Cerebellar nuclear complex (tissue), 1 donor: ENCODE data around the gene TFPI2.
"Not testable (repeated sequence)": the region's sequence is repeated elsewhere in the genome, so short reads cannot be mapped to it uniquely, and the experiment has no call there.

ENCODE experiments used
- DNase-seq, 2 experiments: peaks; one replicate each; lab custom pipeline; 2025; lab: John Stamatoyannopoulos, UW

TFPI2 gene

DNA sequence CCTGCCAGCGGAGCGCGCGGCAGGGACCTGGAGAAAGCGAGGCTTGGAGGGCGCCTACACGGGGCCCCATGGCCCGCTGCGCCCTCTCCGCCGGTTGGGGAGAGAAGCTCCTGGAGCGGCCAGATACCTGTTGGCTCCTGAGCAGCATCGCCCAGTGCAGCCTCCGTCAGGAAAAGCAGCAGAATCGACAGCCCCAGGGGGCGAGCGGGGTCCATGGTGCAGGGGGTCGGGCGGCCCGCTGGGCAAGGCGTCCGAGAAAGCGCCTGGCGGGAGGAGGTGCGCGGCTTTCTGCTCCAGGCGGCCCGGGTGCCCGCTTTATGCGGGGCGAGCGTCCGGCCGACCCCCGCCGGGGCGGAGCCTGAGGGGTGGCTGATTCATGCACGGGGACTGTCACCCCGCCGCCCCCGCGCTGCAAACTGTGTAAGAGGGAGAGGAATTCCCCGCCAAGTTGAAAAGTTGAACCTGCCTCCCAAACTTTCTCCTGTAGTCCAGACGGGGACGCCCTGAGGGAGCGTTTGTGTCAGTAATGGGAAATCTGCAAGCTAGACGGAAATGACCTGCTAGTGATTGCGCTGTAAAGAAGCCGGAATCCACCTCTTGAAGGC lies at the start of gene TFPI2:
TFPI2 (minus strand) TSS at position 290 of the 605 bp plus-strand sequence; CDS start at position 215, 75 bp downstream.
- DNase-seq: no peak

- no peak for DNase-seq
Observed at GRCh38 chr7:93938293-93938692, 47.7 kb upstream of the TFPI2 start.

DNA sequence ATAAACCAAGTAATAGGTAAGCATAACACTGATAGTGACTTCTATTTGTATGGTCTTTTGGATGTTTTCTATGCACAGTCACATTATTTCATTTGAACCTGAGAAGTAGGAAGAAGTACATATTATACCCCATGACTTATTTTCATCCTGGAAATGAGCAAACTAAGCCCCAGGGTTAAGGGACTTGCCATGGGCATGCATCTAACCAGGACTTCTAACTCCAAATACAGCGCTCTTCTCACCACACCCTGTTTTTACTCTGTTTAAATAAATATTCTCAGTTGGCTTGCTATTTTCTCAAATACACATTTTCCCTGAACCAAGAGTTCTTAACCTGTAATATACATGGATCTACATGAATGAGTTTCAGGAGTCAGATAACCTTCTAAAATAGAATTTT lies 47.3 kb upstream of the TFPI2 start:
- no peak for DNase-seq

DNA sequence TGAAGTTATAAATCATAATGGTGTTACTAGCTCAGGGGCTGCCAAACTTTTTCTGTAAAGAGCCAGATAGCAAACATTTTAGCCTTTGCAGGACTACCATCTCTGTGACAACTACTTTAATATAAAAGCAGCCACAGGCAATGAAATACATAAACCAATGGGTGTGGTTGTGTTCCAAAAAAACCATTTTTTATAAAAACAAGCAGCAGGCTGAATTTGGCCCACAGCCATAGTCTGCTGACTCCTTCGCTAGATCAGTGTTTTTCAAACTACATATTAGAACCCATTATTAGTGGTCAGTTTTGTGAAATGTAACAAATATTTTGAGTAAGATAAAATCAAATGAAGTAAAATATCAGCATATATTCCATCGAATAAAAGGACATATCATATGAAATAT lies 44.5 kb upstream of the TFPI2 start:
- DNase-seq: no peak

DNA sequence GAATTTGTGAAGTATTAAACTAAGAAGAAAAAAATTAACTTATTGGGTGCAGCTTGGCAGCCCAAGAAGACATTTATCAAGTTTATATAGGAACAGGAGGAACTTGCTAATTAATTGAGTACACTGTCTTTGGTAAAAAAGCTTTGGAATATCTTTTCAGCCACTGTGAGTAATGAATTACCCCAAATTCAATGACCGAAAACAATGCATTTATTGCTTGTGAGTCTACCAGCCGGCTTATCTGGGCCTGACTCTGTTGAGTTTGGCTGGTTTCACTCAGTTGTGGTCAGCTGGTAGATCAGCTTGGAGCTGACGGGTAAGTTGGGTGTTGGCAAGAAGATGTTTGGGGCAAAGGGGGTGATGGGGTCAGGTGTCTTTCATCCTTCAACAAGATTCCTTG lies 42.6 kb upstream of the TFPI2 start:
- DNase-seq: no peak

- DNase-seq: no peak
Observed at GRCh38 chr7:93931655-93932054, 41.1 kb upstream of the TFPI2 start.

GRCh38 chr7:93927585-93927984 lies 37.0 kb upstream of the TFPI2 start:
- DNase-seq: no peak

DNA sequence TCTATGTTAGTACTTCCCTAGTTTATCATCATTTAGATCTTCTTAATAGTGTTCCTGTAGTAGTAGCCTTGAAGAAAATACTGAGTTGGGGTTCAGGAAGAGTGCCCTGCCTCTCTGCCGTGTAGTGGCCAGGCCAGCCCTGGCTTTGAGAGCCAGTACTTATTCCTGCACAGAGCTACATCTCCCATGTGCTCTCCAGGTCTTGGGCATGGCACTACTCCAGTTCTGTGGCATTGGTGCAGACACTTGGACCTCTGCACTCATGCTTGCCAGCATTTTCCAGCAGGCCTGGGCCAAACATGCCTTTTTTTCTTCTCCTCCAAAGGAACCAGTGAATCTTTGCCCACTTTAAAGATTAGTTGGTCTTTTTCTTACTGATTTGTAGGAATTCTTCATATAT lies 36.2 kb upstream of the TFPI2 start:
- DNase-seq: no peak

GRCh38 chr7:93923942-93924341 lies 33.4 kb upstream of the TFPI2 start:
- DNase-seq: no peak

- no peak for DNase-seq
Observed at GRCh38 chr7:93923296-93923695, 32.7 kb upstream of the TFPI2 start.

DNA sequence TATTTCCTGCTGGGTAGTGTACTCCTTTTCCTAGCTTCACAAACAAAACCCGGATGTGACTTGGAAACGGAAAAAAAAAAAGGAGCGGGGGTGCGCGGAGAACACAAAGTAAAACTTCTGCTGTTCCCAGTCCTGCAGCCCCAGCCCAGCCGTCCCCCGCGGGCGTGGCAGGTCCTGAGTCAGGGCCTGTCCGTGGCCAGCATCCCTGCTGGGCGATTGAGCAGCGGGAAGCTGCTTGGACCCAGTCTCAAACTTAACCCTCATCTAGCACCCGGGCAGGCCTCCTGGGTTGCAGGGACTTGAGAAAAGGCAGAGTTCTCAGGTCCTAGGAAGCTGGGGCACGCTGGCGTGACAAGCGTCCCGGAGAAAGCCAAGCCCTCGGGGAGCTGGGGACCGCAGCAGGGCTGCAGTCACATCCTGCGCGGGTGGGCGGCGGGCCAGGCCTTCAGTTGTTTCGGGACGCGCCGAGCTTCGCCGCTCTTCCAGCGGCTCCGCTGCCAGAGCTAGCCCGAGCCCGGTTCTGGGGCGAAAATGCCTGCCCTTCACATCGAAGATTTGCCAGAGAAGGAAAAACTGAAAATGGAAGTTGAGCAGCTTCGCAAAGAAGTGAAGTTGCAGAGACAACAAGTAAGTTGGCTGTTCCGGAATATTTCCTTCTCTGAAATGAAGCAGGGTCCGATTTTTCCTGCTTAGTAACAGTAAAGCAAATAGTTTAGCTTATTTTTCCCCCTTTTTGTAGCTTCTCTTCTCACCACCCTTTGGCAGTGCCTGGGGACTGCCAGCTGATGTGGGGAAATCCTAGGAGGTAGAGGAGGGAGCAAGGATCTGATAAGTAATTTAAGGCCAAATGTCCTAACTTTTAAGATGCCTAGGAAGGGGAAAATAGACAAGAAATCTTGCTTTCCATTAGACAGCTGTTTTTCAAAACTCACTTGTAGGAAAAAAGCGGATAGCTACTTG lies 31.3 kb upstream of the TFPI2 start, which contains the start of gene GNG11:
GNG11 (plus strand) TSS at position 129 of the 960 bp plus-strand sequence; CDS start at position 532, 403 bp downstream.
- DNase-seq: no peak

GRCh38 chr7:93921186-93921585 lies 30.6 kb upstream of the TFPI2 start:
- no peak for DNase-seq

GRCh38 chr7:93920496-93921182 lies 30.1 kb upstream of the TFPI2 start:
- no peak for DNase-seq

- not testable (repeated sequence) for DNase-seq
Observed at GRCh38 chr7:93916315-93916714, 25.8 kb upstream of the TFPI2 start.

- DNase-seq: not testable (repeated sequence)
Observed at GRCh38 chr7:93915888-93916287, 25.3 kb upstream of the TFPI2 start.

GRCh38 chr7:93915206-93915842 lies 24.8 kb upstream of the TFPI2 start:
- DNase-seq: not testable (repeated sequence)

DNA sequence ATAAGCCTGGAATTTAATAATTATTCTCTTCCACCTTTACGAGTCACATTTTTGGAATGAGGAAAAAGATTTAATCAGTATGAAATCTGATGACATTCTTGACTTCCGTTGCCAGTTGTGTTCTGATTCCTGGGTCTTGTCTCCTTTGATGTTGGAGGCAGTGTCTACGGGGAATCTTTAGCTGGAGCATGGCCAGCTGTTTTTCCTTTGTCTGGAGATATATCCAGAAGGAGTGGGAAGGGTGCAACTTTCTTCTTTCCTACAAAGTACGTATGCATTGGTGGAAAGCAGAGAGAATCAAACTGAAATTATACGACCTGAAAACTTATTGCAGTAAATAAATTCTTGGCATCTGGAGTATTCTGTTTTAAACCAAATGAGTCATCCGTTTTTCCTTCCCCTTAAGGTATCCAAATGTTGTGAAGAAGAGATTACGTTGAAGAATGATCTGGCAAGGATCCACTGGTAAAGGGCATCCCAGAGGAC lies 24.1 kb upstream of the TFPI2 start:
- DNase-seq: no peak

GRCh38 chr7:93913197-93913596 lies 22.6 kb upstream of the TFPI2 start:
- DNase-seq: no peak

DNA sequence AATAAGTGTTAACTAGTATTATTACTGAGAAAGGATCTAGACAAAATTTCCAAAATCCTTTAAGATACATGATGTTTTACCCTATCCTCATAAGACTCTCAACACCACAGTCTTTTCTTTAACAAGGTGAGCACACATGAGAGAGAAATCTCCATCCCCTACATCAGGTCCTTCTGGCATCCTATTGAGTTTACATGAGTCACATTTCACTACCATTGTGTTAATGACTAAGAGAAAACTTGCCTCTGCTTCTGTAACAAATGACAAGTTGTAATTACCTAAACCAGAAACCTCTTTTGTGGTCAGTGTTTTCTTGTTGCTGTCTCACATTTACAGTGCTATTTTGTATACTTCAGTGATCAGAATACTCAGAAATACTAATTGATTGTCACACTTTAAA lies 21.1 kb upstream of the TFPI2 start:
- DNase-seq: not testable (repeated sequence)

DNA sequence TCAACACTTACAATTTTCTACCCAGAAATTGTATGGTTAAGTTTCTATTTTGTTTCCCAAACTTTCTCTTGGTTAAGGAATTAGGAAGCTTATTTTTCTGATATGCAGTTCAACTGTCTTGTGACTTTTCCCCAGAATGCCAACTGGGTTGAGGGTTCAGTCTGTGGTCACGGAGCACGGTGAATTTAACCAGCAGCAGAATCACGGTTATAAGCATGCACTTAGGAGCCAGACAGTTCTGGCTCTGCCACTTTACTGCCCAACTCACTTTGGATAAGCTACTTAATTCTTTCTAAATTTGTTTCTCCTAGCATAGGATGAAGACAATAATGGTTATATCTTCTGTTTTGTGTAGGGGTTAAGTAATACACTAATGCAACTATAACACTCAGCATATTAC lies 20.7 kb upstream of the TFPI2 start:
- not testable (repeated sequence) for DNase-seq

DNA sequence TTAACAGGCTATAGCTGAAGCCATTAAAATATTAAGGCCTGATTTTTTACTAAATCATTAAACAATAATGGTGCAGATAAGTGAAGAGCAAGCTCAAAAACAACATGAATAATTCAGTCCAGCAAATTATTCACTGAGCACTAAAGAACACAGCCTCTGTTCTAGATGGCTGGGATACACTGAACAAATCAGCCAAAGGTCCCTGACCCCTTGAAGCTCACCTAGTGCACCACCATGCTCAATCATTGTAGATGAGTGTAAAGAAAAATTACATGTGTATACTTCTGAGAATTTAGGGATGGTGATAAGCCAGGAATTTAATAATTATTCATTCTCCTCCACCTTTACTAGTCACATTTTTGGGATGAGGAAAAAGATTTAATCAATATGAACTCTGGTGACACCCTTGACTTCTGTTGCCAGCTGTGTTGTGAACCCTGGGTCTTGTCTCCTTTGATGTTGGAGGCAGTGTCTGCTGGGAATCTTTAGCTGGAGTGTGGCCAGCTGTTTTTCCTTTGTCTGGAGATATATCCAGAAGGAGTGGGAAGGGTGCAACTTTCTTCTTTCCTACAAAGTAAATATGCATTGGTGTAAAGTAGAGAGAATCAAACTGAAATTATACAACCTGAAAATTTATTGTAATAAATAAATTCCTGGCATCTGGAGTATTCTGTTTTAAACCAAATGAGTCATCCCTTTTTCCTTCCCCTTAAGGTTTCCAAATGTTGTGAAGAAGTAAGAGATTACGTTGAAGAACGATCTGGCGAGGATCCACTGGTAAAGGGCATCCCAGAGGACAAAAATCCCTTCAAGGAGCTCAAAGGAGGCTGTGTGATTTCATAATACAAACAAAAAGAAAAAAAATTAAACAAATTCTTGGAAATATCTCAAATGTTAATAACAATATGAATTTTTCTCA lies 19.8 kb upstream of the TFPI2 start:
- DNase-seq: no peak
